ENCODE measurements around the gene TEAD1.

- TF ChIP-seq POLR2A (IDR thresholded peaks at IDR 0.05) = no peak
- no peak for TF ChIP-seq CTCF (IDR thresholded peaks at IDR 0.05)
Observed at GRCh38 chr11:12968826-12969225, 294.6 kb downstream of the TEAD1 start.
